ENCODE measurements around the gene KERA.
"Not testable (repeated sequence)": the region's sequence is repeated elsewhere in the genome, so short reads cannot be mapped to it uniquely, and the experiment has no call there.

KERA gene, protein sequence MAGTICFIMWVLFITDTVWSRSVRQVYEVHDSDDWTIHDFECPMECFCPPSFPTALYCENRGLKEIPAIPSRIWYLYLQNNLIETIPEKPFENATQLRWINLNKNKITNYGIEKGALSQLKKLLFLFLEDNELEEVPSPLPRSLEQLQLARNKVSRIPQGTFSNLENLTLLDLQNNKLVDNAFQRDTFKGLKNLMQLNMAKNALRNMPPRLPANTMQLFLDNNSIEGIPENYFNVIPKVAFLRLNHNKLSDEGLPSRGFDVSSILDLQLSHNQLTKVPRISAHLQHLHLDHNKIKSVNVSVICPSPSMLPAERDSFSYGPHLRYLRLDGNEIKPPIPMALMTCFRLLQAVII

DNA sequence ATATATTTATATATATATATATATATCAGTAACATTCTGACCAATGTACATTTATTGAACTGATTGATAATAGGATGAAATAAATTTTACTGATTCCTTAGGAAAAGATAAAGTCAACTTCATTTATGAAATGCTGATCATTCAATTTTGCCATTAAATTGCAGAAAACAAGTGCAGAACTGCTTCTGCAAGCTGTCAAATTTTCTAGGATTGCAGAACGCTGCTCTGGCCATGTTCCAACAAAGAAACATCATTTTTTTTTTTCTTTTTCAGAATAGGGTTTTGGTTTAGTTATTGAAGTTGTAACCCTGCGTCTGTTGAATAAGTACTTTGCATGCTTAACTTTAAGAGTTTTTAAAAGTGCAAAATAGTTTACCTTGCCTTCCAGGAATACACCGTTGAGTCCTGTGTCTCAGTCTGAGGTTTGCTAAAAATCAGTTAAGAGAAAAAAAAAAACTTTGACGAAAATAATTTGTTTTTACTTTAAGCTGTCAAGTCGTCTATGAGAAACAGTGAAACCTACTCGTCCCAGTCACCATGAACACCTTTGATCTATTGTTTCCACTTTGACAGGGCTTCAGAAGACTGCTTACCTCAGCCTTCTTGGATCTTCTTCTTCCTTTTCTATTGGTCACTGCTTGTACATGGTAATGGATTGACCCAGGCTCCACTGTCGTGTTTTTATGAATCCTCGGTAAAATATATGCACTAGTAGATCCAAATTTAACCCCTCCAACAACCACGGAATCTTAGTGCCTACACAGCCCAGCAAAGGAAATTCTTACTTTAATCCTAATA, at the start of gene KERA:
Gene KERA (minus strand): TSS at position 657 of the 798 bp plus-strand sequence. CDS start 1,743 bp downstream, outside the sequence.
- DNase-seq (ENCODE audit: low read depth), result no peak

DNA sequence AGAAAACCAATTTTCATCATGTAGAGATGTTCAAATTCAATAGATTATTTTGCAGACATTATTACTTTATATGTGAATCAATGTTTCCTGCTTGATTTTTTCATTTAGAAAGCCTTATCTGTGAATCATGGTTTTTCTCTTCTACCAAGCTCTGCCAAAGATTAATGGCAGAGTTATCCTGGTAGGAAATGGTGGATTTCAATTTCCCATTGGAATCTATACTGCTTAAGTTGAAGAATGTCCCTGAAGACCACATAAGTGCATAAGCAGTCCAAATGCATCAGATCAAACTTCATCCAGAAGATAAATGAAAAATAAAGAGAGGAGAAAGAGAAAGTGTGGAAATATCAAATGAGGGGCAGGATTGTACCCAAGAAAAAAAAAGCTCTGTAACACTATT, 48.5 kb upstream of the KERA start:
- DNase-seq (ENCODE audit: low read depth), result no peak

DNA sequence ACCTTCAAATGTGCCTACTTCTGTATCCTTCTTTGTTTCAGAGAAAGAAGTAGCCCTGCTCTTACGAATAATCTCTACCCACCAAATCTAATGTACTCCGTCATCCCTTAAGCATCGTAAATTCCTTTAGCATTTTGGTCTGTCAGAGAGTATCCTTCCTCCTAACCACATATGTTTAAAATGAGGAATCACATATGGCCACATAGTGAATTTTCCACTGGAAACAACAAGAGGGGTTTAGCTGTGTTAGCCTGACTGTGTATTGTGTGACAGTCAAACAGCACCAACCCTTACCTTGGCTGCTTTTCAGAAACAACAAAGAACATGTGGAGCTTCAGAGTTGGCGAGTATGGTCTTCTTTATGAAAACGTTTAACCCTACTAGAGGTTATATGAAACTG, 48.0 kb upstream of the KERA start:
- DNase-seq (ENCODE audit: low read depth), result no peak

DNA sequence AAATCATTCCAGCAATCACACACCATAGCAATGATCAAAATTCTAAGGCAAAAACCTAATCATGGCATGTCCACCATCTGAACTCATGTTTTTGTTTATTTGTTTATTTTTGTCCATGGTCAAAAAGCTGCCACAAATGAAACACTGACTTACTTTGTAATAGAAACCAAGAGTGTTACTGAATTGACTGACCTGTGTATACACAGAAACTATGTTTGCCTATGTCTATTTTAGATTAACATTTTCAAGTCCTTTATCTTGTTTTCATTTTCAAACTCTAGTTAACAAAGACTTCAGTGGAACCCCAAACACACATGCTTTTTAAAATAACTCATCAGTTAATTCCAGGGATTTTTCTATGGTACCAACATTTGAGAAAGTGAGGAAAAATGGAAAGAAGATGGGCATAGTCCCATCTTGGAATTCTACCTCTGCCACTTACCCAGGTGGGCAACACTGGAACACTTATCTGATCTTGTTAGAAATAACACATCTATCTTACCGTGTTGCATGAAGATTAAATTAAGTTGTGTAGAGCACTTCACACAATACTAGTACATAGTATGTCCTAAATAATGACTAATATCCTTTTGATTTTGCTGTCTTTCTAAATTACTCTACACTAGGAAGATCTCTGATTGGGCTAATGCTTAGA, 47.1 kb upstream of the KERA start:
- DNase-seq (ENCODE audit: low read depth), result no peak

DNA sequence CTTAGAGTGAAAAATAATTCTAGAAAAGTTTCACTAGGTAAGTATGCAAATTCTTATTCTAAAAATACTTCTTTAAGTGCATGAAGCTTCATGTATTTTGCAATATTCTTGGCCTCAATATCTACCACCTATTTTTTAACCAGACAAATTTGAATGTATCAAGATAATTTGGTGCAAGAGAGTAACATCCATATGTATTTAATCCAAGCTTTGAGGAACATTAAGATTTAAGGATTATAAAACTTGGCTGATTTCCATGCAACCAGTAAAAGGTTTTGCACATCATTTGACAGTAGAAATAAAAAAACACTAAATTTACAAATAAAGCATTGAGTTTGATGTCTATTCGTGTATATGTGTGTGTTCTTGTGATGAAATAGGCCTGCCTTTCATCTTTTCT, 45.8 kb upstream of the KERA start:
- no peak for DNase-seq (ENCODE audit: low read depth)

DNA sequence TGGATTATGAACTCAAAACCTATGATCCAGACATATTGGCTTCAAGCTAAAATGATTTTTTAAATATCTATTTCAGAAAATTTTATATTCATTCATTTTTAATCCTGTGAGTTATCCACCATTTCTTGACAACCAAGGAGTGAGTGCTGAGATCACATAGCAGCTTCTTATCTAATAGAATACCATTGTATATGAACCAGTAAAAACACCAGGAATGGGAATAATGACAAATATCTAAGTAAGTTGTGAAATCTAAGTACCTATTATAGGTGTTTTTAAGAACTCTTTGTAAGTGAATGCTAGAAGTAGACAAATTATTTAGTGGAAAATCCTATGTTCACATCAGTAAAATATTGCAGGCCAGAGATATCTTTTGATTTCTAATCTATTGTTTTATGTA, 45.3 kb upstream of the KERA start:
- DNase-seq (ENCODE audit: low read depth), result no peak

DNA sequence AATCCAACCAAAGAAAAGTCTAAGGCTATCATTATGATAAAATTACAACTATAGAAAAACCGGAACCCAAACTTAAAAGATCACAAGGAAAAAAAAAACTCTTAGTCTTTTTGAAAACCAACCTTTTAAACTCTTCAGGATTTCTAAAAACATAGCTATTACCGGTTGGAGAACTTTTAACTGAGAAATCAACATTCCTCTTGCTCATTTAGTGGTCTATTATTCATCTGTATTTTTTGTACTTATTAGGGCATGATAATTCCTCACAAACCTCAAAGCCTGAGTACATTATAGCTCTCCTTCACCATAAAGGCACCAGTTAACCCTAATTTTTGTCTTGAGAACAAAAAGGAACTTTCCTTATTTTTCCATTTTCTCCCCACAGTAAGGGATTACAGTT, 43.1 kb upstream of the KERA start:
- DNase-seq (ENCODE audit: low read depth), result no peak

DNA sequence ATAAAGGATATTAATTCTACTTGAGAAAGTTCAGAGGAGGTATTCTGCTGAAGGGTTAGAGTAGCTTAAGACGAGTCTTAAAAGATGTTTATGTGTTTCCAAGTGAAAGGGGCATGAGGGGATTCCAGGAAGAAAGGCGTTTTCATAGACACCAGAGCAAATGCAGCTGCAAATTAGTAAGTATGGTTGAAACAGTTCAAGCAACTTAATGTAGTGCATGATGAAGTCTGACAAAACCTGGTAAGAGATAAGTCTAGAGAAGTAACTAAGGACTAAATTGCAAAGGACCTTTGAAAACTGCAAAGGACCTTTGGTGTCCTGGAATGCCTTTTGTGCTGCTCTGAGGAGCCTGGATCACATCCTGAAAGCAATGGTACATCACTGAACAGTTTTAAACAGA, 42.0 kb upstream of the KERA start:
- no peak for DNase-seq (ENCODE audit: low read depth)

- no peak for DNase-seq (ENCODE audit: low read depth)
Observed at GRCh38 chr12:91099341-91099740, 41.5 kb upstream of the KERA start.

GRCh38 chr12:91098941-91099340, 41.1 kb upstream of the KERA start:
- no peak for DNase-seq (ENCODE audit: low read depth)

GRCh38 chr12:91098461-91098860, 40.6 kb upstream of the KERA start:
- DNase-seq (ENCODE audit: low read depth), result no peak

DNA sequence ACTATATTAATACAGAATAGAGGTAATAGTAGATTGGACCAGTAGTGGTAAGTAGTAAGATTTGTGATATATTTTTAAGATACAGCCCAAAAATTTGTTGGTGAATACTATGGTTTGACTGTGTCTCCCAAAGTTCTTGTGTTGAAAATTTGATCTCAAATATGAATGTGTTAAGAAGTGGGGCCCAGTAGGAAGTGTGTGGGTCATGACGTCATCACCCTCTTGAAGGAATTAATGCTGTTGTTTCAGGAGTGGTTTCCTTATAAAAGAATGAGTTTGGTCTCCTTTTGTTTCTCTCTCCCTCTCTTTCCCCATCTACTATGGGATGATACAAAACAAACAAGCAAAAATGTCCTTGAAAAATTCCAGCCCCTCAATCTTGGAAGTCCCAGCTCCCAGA, 37.1 kb upstream of the KERA start:
- no peak for DNase-seq (ENCODE audit: low read depth)

DNA sequence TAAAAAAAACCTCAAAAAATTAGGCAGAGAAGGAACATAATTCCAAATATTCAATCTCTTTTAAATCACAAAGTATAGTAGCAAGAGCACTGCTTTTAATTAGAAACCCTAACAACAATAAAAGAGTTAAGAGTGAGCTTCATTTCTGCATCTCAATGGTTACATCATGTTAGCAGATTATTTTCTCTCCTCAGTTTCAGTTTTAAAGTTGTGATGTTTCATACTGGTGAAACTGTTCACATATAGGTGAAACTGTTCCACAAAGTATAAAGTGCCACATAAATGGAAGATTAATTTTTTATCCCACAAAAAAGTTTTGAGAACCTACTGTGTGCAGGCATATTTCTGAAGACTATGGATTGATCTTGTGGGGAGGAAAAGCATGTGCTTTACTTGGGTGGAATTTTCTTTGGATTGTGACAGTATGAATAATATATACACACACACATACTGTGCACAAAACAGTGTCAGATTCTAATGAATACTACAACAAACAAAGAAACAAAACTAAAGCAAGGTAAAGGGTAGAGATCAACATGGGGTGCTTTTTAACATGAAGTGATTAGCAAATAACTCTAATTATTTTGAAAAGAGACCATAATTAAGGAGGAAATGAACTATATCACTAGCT, 36.3 kb upstream of the KERA start:
- no peak for DNase-seq (ENCODE audit: low read depth)

DNA sequence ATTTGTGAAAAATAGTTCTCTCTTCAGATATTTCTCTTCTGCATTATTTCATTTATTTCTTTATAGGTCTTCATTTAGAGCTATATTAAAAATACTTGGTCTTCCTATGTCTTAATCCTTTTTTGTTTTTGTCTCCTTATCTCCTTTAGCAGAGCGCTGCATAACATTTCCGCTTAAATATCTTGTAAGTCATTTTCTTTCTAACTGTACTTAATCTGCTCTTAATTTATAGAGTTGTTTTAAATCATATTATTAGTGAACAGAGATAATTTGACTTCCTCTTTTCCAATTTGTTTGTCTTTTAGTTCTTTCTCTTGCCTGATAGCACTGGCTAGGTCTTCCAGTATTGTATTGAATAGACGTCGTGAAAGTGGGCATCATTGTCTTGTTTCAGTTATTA, 35.5 kb upstream of the KERA start:
- no peak for DNase-seq (ENCODE audit: low read depth)

- DNase-seq (ENCODE audit: low read depth), result no peak
Observed at GRCh38 chr12:91091916-91092715, 34.3 kb upstream of the KERA start.

- not testable (repeated sequence) for DNase-seq (ENCODE audit: low read depth)
Observed at GRCh38 chr12:91089953-91090352, 32.1 kb upstream of the KERA start.

DNA sequence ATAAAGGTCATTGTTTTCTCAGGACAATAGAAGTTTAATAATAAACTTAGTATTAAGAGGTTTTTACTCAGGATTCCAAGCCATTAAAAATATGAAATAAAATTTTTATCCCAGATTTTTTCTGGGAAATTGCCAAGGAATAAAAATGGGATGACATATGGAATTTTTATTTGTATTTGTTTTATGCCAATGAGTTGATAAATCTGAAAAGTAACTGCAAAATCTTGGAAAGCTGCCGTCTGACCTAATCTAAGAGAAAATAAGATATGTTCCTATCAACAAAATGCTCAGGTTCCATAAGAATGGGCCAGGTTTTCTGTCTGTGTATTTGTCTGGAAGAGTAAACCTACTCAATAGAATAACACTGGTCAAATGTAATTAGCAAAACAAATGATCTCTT, 22.2 kb upstream of the KERA start:
- DNase-seq (ENCODE audit: low read depth), result no peak

- no peak for DNase-seq (ENCODE audit: low read depth)
Observed at GRCh38 chr12:91078501-91078900, 20.7 kb upstream of the KERA start.

- no peak for DNase-seq (ENCODE audit: low read depth)
Observed at GRCh38 chr12:91077228-91077954, 19.6 kb upstream of the KERA start.

DNA sequence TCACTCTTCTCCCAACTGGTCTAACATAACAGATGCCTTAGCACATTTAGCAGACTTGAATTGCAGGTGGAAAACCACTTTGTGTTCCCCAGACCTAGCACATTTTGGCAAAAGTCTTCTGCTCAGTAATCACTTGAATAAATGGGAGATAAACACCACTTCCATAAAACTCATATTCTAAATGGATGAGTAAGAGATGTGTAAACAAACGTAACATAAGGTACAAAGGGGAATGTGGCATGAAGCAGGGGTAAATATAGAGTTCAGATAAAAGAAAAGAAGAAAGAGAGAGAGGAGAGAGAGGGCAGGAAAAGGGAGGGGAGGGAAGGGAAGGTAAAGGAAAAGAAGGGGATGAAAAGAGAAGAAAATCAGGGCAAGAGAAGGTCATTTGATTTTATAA, 17.0 kb upstream of the KERA start:
- no peak for DNase-seq (ENCODE audit: low read depth)

- no peak for DNase-seq (ENCODE audit: low read depth)
Observed at GRCh38 chr12:91074154-91074709, 16.4 kb upstream of the KERA start.

Measured in activated T-cell treated with anti-CD3 and anti-CD28 coated beads for 48 hours (primary cell).